Right kidney (tissue), 1 donor: ENCODE results near the gene FNBP1L.
"Not testable (repeated sequence)": the region's sequence is repeated elsewhere in the genome, so short reads cannot be mapped to it uniquely, and the experiment has no call there.

Source experiments
- DNase-seq: peaks from one replicate; pipeline ENCODE4 v3.0.0-alpha.2; 2016

FNBP1L gene

DNA sequence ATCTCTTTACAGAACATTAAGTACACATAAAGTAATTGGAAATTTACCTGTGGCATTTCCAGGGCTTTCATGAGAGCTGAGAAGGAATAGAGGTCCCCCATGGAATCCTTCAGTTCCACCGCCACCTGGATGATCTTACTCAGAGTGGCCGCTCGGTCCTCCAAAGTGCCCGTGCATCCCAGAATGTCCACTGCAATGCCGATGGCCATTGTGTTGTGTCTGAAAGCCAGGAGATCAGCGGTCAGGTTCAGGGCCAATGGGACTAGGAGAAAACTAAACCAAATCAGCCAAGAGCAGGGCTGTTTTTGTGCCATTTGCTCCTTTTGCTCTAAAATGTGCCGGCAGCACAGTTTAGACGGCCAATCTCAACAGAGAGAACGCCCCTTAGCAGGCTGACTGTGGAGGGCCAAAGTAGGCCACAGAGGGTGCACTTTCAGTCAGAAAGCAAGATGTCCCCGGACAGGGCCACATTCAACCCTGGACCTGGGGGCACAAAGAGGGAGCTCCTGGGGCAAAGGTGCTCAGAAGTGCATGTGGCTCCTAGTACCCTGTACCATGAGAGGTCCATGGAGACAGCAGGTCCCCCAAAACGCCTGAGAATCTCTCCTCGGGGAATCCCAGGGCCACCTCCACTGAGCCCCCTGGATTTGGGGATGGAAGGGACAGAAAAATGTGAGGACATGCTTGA lies 123.8 kb downstream of the FNBP1L start:
- no peak for DNase-seq

DNA sequence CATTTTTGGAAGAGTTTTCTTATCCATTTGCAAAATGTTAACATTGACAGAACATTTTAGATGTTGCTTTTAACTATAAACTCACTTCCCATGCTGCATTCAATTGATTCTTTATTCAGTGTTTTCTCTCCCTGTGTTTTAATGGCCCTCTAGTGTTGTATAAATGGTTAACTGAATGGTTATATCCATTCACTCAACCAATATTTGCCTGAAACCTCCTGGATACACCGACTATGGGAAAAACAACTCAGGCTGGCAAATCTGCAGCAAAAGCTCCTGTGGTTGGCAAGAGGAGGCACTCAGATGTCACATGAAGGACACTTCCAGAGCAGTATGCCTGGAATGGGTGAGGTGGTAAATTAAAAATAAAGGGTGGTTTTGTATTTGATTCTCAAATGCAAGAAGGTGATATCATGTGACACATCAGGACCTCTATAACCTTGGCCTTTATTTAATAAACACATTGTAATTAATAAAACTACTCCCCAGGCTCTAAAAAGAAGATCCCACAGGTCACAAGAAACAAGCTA lies 126.1 kb downstream of the FNBP1L start:
- no peak for DNase-seq

DNA sequence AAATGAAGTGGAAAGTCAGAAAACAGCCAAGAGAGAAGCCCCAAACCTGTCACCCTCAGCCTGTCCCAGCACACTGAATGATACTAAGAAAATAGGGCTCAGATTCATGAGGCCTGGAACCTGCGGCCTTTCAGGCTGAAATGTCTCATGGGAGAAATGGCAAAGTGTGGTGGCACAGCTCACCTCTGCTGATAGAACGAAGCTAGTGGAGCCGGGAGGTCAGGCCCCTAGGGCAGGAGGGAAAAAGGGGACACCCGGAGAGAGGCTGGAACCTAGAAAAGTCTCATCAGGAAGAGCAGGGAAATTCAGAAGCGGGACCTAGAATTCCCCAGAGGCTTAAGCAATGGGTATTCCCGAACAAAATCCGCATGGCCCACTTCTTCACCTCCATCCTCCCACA lies 126.6 kb downstream of the FNBP1L start:
- DNase-seq: no peak

DNA sequence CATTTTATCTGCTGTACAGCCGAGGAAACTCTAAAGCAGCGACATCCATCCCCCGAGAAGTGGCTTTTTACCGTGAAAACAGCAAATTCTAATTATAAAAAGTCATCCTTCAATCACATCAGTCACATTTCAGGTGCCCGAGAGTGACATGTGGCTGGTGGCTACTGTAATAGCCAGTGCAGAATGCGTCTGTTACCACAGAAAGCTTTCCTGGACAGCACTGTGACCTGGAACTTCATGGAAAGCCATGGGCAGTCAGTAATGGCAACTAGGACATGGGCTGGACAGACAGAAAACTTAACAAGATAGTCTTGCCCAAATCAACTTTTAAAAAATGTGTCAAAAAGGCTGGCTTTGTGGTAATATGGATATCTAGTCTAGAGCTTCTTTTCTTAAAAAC lies 127.1 kb downstream of the FNBP1L start:
- DNase-seq: no peak

DNA sequence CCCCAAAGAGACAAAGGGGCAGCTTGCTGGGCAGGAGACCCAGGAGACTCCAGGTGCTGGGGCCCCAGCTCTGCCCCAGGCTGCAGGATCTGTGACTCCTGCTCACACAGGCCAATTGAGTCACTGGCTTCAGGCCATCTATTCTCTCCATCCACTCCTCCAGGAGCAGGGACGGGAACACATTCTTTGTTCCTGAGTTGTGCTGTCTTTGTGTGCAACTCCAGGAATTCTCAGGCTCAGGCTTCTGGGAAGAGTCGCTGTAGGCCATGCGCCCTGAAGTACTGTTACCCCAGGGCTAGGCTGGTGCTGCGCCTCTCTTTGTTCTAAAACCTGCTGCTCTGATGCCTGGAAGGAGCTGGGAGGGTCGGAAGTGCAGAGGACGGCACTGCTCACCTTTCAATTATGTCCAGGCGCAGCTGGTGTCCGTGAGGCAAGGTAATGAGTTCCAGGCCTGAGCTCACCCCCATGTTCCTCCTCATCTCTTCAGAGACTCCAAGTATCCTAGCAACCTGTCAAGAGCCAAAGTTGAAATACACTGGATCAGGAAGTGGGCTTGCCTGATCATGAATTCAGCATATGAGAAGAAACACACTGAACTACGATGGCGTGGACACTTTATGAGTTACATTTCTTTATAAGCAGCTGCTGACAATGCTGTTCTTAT lies 127.8 kb downstream of the FNBP1L start:
- DNase-seq: no peak

DNA sequence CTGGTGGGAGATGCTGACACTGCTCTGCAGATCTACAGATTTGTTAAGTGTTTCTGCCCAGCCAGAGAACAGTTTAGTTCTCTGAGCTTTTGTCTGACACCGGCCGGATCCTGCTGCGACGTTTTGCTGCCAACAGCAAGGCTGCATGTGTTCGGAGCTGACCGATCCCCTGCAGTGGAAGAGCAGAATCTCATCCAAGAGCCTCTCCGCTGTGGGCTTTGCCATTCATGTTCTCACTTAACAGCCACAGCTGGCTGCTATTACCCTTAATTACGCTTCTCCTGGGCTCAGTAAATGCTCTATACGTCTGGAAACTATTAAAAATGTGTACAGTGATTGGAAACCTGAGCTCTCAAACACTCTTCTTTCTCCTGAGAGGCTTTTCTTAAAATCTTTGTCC lies 128.4 kb downstream of the FNBP1L start:
- DNase-seq: no peak

DNA sequence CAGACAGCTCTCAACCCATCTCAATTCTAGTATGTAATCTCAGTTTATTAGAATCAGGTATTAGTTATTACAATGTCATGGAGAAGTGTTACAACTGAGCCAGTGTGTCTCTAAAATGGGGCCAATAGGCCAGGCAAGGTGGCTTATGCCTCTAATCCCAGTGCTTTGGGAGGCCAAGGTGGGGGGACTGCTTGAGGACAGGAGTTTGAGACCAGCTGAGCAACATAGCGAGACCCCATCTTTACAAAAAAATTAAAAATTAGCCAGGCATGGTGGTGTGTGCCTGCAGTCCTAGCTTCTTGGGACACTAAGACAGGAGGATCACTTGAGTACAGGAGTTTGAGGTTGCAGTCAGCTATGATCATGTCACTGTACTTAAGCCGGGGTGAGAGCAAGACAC lies 128.8 kb downstream of the FNBP1L start:
- no peak for DNase-seq

DNA sequence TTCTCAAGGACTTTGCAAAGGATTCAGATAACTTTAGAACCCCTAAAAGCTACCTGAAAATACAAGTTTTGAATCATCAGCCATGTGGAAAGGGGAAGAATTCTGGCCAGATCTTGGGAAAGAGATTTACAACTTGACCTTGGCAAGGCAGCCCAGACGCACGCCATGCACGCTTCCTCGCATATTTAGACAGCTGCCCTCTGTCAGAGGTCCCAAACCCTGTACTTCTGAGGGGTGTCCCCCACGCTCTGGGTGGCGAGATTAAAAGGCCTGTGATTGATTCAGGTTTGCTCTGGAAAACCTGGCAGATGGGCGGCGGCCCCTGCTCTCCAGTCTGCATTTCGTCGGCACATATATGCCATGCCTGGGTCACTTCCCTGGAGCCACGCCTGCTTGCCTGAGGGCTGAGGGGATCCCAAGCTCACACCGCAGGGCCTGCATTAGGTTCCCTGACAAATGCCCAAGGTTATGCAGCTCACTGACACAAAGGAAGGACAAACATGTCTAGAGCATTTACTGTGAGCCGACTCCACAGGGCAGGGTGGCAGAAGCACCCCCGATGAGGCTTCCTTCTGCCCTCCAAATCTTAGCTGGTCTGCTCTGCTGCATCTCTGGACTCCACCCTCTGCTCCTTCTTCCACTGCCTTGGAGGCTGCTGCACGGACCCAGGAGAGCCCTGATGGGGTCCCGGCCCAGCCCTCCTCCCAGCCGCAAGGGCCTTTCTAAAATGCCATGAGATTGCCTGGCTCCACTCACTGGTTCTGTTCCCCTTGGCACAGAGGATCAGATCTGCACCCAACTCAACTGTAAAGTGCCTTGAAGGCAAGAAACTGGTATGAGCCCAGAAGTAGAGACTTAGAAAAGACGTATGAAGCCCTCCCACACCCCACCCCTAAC lies 129.9 kb downstream of the FNBP1L start:
- DNase-seq: no peak

DNA sequence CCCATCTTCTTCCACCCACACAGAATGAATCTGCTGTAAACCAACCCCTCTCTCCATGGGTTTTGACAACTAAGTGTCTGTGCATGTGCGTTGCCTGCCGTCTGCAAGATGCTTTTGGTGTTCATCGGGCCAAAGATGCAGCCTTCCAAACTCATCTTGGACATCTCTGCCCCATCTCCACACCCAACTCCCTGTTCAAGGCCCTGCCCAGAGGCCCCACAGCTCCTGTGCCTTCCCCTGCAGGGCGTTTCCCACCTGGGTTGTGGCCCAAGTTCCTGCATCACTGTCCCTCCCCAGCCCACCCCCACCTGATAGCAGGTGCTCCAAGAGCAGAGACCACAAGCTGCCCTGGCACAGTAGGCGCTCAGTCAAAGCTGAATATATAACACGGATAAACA lies 130.5 kb downstream of the FNBP1L start:
- no peak for DNase-seq

DNA sequence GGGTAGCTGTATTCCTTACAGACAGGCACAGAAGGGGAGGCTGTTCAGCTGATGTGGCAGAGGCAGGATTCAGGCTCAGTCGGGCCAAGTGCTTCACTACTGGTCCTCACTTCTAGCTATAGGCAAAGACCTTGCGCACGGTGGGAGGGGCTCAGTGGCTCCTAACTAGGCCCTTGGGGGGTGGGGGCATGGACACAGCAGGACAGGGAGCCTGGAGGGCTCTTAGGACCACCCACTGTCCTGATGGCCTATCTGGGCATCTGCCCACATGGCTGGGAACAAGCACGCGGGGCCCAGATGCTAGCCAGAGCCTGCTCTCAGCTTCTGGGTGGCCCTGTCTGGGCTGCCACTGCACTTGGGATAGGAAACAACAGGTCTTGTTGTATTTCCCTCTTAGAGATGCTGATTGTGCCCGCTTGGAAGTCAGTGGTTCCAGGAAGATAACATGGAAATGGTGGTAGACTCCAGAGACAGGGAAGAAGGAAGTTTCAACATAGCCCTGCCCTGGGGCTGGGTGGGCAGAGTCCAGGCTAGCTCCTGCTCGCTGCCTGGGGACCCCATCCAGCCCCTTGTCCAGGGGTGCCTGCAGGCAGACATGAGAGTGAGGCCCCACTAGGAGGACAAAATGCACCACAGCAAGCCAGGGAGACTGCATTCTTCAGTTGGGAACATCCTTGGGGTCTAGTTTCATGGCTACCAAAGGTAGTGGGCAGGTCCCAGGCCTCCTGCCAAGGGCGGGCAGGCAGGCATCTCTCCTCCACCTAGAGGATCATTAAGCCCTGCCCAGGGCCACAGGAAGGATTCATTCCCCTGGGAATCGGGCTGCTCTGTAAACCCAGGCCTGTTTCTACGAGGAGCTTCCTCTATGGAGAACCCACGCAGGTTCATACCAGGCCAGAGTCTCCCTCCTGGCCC lies 131.2 kb downstream of the FNBP1L start:
- no peak for DNase-seq

DNA sequence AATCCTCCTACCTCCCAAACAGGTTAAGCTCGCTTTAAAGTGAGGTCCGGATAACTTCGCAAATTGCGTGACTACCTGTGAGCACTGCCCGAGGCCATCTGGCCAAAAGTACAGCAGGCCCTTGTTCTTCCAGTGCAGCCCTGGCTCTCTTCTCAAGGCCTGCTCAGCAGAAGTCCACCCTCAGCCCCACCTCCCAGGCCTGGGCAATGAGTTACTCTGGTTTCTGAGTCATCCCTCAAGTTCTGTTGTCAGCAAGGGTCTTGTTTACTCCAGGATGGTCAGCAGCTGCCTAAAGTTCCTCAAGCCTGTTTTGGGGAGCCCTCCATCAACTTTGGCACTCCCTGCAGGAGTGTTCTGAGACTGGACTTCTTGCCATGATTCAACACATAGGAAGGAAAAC lies 132.0 kb downstream of the FNBP1L start:
- no peak for DNase-seq

DNA sequence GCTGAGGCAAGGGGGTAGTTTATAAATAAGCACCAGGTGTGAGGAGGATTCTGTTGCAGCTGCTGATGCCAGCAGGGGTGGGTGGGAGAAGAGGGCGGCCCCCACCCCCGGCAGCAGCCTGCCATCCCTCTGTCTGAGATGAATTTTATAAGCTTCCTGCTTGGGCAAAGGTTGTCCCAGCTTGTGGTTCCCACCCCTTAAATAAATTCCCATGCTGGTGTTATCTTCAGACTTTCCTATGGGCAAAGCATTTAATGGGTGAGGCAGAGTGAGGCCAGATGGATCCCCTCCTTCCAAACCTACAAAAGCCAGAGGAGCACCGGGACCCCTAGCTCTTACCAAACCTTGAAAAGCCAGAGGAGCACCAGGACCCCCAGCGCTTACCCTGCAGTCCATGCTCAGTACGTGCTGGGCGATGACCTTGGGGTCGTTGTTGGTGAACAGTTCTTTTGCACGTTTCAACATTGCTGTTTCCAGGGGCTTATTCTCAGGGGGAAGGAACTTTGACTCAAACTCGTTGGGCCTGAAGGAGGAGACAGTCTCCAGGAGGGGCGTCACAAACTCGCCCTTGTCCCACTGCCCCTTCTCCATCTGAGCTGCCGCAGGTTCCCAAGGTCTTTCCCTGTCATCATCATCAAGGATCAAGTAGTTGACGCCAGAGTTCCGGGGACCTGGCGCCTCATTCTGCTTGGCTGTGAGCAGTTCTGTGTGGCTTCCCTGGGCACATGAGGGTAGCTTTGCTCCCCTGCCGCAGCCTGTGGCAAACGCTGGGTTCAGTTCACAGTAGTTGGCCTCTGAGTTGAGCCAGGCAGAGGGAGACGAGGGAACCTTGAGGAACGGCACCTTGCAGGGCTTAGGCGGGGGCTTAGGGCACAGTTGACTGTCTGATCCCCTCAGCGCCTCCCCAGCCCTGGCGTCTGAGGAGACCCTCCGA lies 134.3 kb downstream of the FNBP1L start:
- no peak for DNase-seq

DNA sequence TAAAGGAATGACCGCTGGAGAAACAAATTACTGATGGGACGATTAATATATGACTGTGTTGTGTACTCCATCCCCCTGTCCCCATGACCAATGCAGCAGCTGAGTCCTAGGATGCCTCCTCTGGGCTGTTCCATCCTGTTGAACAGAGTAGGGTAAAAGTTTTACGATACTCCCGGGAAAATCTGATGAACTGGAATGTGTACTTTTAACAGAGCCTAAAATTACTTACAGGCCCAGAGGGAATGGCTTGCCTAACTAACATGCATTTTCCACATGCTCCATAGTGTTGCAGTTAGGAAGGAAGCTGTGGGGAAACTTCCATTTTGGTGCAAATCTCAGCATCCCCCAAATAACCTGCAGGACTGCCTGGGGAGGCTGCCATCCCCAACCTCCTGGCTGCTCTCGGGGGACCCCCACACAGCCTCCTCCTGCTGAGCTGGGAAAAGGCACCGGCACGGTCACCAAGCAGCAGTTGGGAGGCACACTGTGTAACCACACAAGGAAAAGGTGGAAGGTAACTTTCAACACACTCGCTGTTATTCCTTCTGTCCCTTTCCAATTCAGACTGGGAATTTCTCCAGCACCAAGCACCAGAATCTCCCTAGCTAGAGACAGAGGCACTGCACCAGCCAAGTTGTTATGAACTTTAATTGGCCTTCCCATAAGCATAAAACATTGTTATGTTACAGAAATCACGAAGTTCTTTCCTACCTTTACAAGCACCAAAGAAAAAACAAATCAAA lies 136.5 kb downstream of the FNBP1L start:
- DNase-seq: no peak

DNA sequence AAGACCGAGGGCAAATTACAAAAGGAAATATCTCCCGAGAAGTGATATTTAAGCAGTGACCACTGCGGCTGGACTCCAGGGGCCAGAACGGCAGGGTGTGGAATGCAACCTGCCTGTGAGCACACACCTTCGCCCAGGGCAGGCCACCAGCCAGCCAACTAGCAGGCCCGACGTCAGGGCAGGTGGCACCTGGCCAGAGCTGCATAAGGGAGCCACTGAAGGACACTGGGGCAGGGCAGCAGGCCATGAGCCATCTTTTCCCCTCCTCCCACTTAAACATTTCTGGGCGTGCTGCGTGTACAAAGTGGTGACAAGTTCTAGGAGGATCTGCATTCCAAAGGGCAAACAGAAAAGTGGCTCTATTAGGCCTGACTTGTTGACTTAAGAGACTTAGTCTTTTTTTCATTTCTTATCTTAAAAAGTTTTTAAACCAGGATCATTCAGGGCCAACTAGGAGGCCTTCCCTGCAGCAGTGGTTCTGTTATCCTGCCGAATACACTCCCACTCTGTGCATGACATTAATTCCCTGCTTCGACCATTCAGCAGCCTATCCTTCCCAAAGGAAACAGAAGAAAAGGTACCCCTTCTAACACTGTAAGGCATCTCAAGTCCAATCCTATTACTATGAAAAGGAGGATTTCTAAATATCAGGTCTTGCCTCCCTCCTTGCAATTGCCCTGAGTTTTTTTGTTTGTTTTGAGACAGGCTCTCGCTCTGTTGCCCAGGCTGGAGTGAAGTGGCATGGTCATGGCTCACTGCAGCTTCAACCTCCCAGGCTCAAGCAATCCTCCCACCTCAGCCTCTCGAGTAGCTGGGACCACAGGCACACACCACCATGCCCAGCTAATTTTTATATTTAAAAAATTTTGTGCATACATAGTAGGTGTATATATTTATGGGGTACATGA lies 137.4 kb downstream of the FNBP1L start:
- no peak for DNase-seq

DNA sequence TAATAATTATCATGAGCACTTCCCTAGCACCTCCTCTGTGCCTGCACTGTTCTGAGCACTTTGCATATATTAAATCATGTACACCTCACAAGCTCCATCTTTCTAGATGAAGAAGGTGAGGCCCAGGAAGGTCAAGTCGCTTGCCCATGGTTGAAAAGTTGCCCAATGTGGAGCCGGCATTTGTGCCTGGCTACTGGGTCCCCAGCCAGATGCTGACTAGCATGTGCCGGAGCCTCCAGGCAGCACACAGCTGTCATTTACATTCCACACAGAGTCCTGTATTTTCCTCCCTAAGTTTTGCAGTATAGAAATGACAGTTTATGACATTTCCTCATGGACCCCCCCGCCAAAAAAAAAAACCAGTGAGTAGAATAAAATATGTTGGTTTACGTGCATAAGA lies 139.4 kb downstream of the FNBP1L start:
- no peak for DNase-seq

DNA sequence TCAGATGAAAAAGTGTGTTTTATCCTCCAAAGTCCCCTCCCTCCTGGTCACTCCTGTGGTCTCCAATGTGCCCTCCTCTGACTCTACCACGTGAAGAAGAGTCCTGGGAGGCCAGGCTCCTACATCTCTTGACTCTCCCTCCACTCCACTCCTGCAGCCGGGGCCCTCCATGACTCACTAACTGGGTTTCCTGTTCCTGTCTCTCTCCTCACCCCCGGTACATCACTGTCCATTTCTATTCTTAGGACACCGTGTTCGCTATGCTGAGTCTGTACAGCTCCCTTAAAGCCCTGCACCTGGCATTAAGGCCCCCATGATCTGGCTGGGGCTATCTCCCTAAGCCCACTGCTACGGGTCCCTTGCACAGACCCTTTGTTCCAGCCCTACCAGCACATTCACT lies 140.3 kb downstream of the FNBP1L start:
- DNase-seq: no peak

DNA sequence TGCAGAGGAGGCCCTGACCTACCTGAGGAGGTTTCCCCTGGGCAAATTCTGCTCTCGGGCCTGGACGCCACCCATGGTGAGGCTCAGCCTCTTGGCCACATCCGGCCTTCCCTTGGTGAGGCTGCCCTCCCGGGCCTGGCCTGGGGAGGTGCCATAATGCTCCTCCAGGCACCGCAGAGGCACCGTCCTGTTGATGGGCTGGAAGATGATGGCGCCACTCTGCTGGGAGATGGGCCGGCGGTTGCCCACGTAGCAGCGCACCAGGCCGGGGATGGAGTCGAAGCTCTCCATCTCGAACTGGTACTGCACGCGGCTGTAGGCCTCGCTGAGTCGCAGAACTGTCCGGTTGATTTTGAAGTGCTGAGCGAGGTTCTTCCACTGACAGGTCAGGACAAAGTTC lies 141.0 kb downstream of the FNBP1L start:
- no peak for DNase-seq

DNA sequence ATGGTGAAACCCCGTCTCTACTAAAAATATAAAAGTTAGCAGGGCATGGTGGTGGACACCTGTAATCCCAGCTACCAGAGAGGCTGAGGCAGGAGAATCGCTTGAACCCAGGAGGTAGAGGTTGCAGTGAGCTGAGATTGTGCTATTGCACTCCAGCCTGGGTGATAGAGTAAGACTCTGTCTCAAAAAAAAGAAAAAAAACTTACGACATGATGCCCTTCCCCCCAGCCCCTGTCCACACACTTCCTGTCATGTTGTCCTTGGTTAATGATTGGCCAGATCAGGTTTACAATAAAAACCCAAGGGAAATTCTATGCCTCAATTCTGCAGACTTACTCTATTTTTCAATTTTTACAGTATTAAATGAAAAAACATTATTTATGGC lies 143.4 kb downstream of the FNBP1L start:
- DNase-seq: not testable (repeated sequence)
